K562 (cell line): ENCODE results near the gene AP3B2. TPM values are rescaled to one million over a fixed set of nuclear protein-coding genes. Genes with fewer than 3 reads are reported as not detected.

Experiments used
- ARID2 ChIP-seq: fragments of 450-650 bp; IDR thresholded peaks from 2 replicates; pipeline ENCODE4 v1.6.1; 2017; ENCODE audit warnings: antibody characterized with exemption, mild to moderate bottlenecking
- ASH1L ChIP-seq: fragments of 450-650 bp; IDR thresholded peaks from 2 replicates; pipeline ENCODE4 v1.6.1; 2018; ENCODE audit warnings: borderline replicate concordance, mild to moderate bottlenecking, low read depth; ENCODE audit not compliant: partially characterized antibody
- ATF1 ChIP-seq, 2 experiments: fragments of 450-650 bp in 1 of 2; IDR thresholded peaks; 2 replicates each; pipeline ENCODE4 v1.6.1; 2016; ENCODE audit warnings: missing compliant biosample characterization in 1 of 2, missing genetic modification characterization in 1 of 2
- CXXC5 ChIP-seq: fragments of 250-450 bp; sonication (Bioruptor Pico); IDR thresholded peaks from 2 replicates; pipeline ENCODE4 v1.8.0; 2022; ENCODE audit warnings: inconsistent platforms, mild to moderate bottlenecking, moderate library complexity
- ELF4 ChIP-seq: fragments of 450-650 bp; formaldehyde crosslinking; IDR thresholded peaks from 2 replicates; pipeline ENCODE4 v1.4.0; 2022; ENCODE audit warnings: missing genetic modification characterization
- ID3 ChIP-seq, 2 experiments: fragments of 250-450 bp in 1 of 2; fragments of 450-650 bp in 1 of 2; sonication (Bioruptor Pico) in 1 of 2; IDR thresholded peaks; 2 replicates each; pipeline versions ENCODE4 v1.6.1 to v1.8.0; 2016 to 2021; ENCODE audit warnings: mild to moderate bottlenecking in 2 of 2, moderate library complexity in 2 of 2, missing compliant biosample characterization in 1 of 2, missing genetic modification characterization in 1 of 2
- MECOM ChIP-seq: fragments of 250-450 bp; sonication (Bioruptor Pico); IDR thresholded peaks from 2 replicates; pipeline ENCODE4 v1.8.0; 2022; ENCODE audit warnings: inconsistent platforms
- MXD1 ChIP-seq: fragments of 250-450 bp; sonication (Bioruptor Pico); IDR thresholded peaks from 2 replicates; pipeline ENCODE4 v1.8.0; 2021; ENCODE audit warnings: borderline replicate concordance, mild to moderate bottlenecking, moderate library complexity; ENCODE audit not compliant: poor library complexity, severe bottlenecking
- POLR3G ChIP-seq: IDR thresholded peaks from 2 replicates; pipeline ENCODE4 v1.6.1; 2011; ENCODE audit not compliant: insufficient read length, insufficient replicate concordance; ENCODE audit errors: extremely low read depth
- RBM14 ChIP-seq: fragments of 200-400 bp; formaldehyde crosslinking; IDR thresholded peaks from 2 replicates; pipeline ENCODE4 v1.6.1; 2018; ENCODE audit warnings: low read depth, mild to moderate bottlenecking, low read length, moderate library complexity, borderline replicate concordance; ENCODE audit not compliant: insufficient read depth
- RCOR1 ChIP-seq, 2 experiments: IDR thresholded peaks; 2 replicates each; pipeline ENCODE4 v1.6.1; 2012; ENCODE audit warnings: low read depth in 2 of 2, low read length in 2 of 2, borderline replicate concordance in 1 of 2, improper control_type of control experiment in 1 of 2
- SMAD4 ChIP-seq: fragments of 250-450 bp; sonication (Bioruptor Pico); conservative IDR thresholded peaks from 2 replicates; pipeline ENCODE4 v1.8.0; 2021; ENCODE audit warnings: inconsistent platforms, mild to moderate bottlenecking, moderate library complexity
- SMC3 ChIP-seq: conservative IDR thresholded peaks from 2 replicates; pipeline ENCODE4 v1.6.1; 2011; ENCODE audit warnings: low read depth, low read length, improper control_type of control experiment; ENCODE audit not compliant: insufficient read depth
- TBL1XR1 ChIP-seq, 2 experiments: IDR thresholded peaks; 2 replicates each; pipeline ENCODE4 v1.6.1; 2012; ENCODE audit warnings: improper control_type of control experiment in 2 of 2, low read length in 2 of 2, mild to moderate bottlenecking in 1 of 2
- TBP ChIP-seq: optimal IDR thresholded peaks from 2 replicates; pipeline ENCODE3; 2011; ENCODE audit warnings: low read depth, low read length, improper control_type of control experiment
- TEAD4 ChIP-seq, 2 experiments: sonication (generic) in 1 of 2; formaldehyde crosslinking in 1 of 2; IDR thresholded peaks; 2 replicates each; pipeline versions ENCODE4 v1.6.1 to v1.8.0; 2012 to 2022; ENCODE audit warnings: borderline replicate concordance in 1 of 2, inconsistent platforms in 1 of 2, low read length in 1 of 2, mild to moderate bottlenecking in 1 of 2, missing genetic modification reagents in 1 of 2
- TGIF2 ChIP-seq: sonication (generic); formaldehyde crosslinking; IDR thresholded peaks from 2 replicates; pipeline ENCODE4 v1.8.1; 2022; ENCODE audit warnings: mild to moderate bottlenecking, missing genetic modification reagents, moderate library complexity
- USF1 ChIP-seq: sonication (generic); formaldehyde crosslinking; IDR thresholded peaks from 2 replicates; pipeline ENCODE4 v1.9.0; 2022; ENCODE audit warnings: mild to moderate bottlenecking, missing genetic modification reagents
- YBX1 ChIP-seq: fragments of 450-650 bp; IDR thresholded peaks from 2 replicates; pipeline ENCODE4 v1.7.1; 2016; ENCODE audit warnings: mild to moderate bottlenecking
- ZEB2 ChIP-seq: fragments of 450-650 bp; IDR thresholded peaks from 2 replicates; pipeline ENCODE4 v1.6.1; 2016
- ZNF398 ChIP-seq: fragments of 250-450 bp; sonication (Bioruptor Pico); IDR thresholded peaks from 2 replicates; pipeline ENCODE4 v1.8.0; 2021; ENCODE audit warnings: moderate library complexity, mild to moderate bottlenecking, inconsistent platforms
- ZNF583 ChIP-seq: fragments of 250-450 bp; sonication (Bioruptor Pico); IDR thresholded peaks from 2 replicates; pipeline ENCODE4 v1.4.0; 2020
- ZNF655 ChIP-seq: fragments of 250-450 bp; sonication (Bioruptor Pico); IDR thresholded peaks from 2 replicates; pipeline ENCODE4 v1.5.0; 2021
- ZNF696 ChIP-seq: fragments of 250-450 bp; sonication (Bioruptor Pico); conservative IDR thresholded peaks from 2 replicates; pipeline ENCODE4 v1.4.0; 2020; ENCODE audit warnings: mild to moderate bottlenecking, moderate library complexity
- polyA plus RNA-seq, 8 experiments: library from polyadenylated mRNA; depleted of rRNA in 4 of 8; stranded (reverse) in 5 of 8; unstranded in 3 of 8; fragments of >200 nt; fragmentation: Nextera tagmentation in 2 of 8; fragmentation: Illumina TruSeq in 1 of 8; extraction: Ambion mirVana in 2 of 8; extraction: Trizol in 1 of 8; gene quantifications; 2 replicates each; pipeline versions ENCODE4 v1.2.1 to v1.2.3, GENCODE V29; 2011 to 2014; ENCODE audit warnings: inconsistent platforms in 1 of 8, missing spikeins in 1 of 8
- total RNA-seq, 7 experiments: library from RNA; depleted of rRNA in 6 of 7; stranded (reverse); fragments of >200 nt in 6 of 7; fragmentation: Illumina TruSeq in 2 of 7; extraction: Trizol in 2 of 7; gene quantifications; 2 replicates each; pipeline versions ENCODE4 v1.2.1 to v1.2.3, GENCODE V29; 2011 to 2021; ENCODE audit warnings: low replicate concordance in 1 of 7

The AP3B2 gene
- total and polyA plus RNA-seq, 9 of the 15 experiments (the other 6 are each of a cell fraction or from before 2014, with no cell fraction given) = 0.03 to 0.15 (median 0.10) TPM; not detected in 2

GRCh38 chr15:82663186-82663600 lies 46.5 kb downstream of the AP3B2 start (continued):
- TF ChIP-seq TBL1XR1 (IDR thresholded peaks at IDR 0.05; ENCODE audit: low read length in 2 of 2) (no peak), MXD1 (CRISPR knock-in tag) (no peak), ATF1 (CRISPR knock-in tag; IDR thresholded peaks at IDR 0.05) (no peak), ATF1 (tag; IDR thresholded peaks at IDR 0.05) (no peak), ZNF583 (CRISPR knock-in tag) (peak; percentile 77; the same call in 1 of the 2 replicates), ID3 (CRISPR knock-in tag; IDR thresholded peaks at IDR 0.05) (no peak), ID3 (tag; IDR thresholded peaks at IDR 0.05) (0 out of 2 replicates have a peak, but pooled peaks have one; percentile 36), ARID2 (no peak), RCOR1 (IDR thresholded peaks at IDR 0.05; ENCODE audit: borderline replicate concordance in 1 of 2, low read depth in 2 of 2, low read length in 2 of 2) (peak in 1 of 2 experiments; percentile 82; a peak in 2 of 4 replicates), SMAD4 (CRISPR knock-in tag) (peak; percentile 66), RBM14 (no peak), ZNF696 (CRISPR knock-in tag) (no peak), TGIF2 (peak; percentile 58; the same call in 1 of the 2 replicates), ELF4 (CRISPR knock-in tag) (no peak), YBX1 (no peak), TBP (no peak), CXXC5 (CRISPR knock-in tag) (peak; percentile 63), USF1 (CRISPR knock-in tag) (peak; percentile 57), ZNF398 (CRISPR knock-in tag) (no peak), TEAD4 (IDR thresholded peaks at IDR 0.05; ENCODE audit: low read length) (0 out of 2 replicates have a peak, but pooled peaks have one; percentile 15), TEAD4 (CRISPR knock-in tag; IDR thresholded peaks at IDR 0.05; ENCODE audit: borderline replicate concordance) (peak; percentile 85; the same call in 1 of the 2 replicates), SMC3 (no peak), ZNF655 (no peak), MECOM (no peak), ZEB2 (no peak), POLR3G (no peak), ASH1L (no peak)
